BLaER1 treated with 17β-estradiol and CSF1 and Interleukin-3, amounts not matched to agents 10 nM and 100 nM (cell line): Measurements from ENCODE around the gene CPNE6.

Experiments used
- H3K27ac ChIP-seq, 11 experiments: shearing (Covaris generic); formaldehyde crosslinking; 2 replicates each; pipeline ENCODE4 v1.8.1; 2022
- H3K27me3 ChIP-seq, 11 experiments: shearing (Covaris generic); formaldehyde crosslinking; 2 replicates each; pipeline ENCODE4 v1.8.1; 2022
- H3K36me3 ChIP-seq, 11 experiments: shearing (Covaris generic); formaldehyde crosslinking; 2 replicates each; pipeline ENCODE4 v1.8.1; 2022
- H3K4me1 ChIP-seq, 10 experiments: shearing (Covaris generic); formaldehyde crosslinking; 2 replicates each; pipeline ENCODE4 v1.8.1; 2022
- H3K4me2 ChIP-seq, 11 experiments: shearing (Covaris generic); formaldehyde crosslinking; 2 replicates each; pipeline ENCODE4 v1.8.1; 2022
- H3K4me3 ChIP-seq, 10 experiments: shearing (Covaris generic); formaldehyde crosslinking; 2 replicates each; pipeline ENCODE4 v1.8.1; 2022
- H3K9ac ChIP-seq, 11 experiments: shearing (Covaris generic); formaldehyde crosslinking; 2 replicates each; pipeline ENCODE4 v1.8.1; 2022
- H3K9me3 ChIP-seq, 11 experiments: shearing (Covaris generic); formaldehyde crosslinking; replicated peaks in 1 of 11; 2 replicates each; pipeline ENCODE4 v1.8.1; 2022
- H4K20me1 ChIP-seq, 11 experiments: shearing (Covaris generic); formaldehyde crosslinking; 2 replicates each; pipeline ENCODE4 v1.8.1; 2022
- Cebpa-rat ChIP-seq, 11 experiments: shearing (Covaris generic); IDR thresholded peaks; 2 replicates each; pipeline ENCODE4 v1.8.1; 2022

CPNE6 gene

DNA sequence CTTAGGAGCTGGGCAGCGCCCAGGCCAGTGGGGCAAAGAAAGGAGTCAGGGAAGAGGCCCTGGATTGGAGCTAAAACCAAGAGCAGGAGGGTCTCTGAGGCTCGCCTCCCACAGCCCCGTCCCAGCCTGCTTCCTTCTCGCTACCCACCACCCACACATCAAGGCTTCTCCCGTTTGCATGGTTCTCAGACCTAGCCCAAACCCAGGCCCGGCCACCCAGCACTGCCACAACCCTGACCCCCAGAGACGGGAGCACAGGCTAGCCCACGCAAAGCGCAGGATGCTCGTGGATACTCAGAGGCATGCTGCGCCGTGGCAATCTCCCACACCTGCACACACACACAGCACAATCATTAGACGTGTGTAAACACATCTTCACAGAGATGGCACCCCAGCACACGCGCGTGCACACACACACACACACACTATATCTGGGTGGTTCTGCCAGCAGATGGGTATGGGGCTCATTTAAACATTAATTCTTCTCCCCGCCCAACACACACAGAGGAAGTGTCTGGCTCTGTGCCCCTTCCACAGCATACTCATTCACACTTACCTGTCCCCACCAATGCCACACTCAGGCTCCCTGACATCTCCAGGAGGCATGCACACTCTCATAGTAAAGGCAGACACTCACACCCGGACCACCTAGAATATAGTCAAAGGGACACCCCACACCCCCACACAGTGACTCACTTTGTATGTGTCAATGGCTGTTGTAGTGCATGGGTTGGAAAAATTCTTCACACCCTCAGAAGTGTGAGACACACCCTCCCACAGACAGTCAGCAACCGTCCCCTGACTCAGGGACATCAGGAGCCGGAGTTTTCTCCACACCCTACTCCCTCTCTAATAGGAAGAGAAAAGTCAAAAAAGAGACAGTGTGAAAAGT lies 18.5 kb upstream of the CPNE6 start:
- H4K20me1 ChIP-seq, result peaks cover 0 to 23% (median 0%) of the 10 kb centered on the region in 11 experiments; a peak in 8 of 22 replicates
- no peaks in the 10 kb centered on the region for H3K36me3 ChIP-seq
- no peak overlapping the region for H3K27ac ChIP-seq
- no peaks in the 10 kb centered on the region for H3K9me3 ChIP-seq
- no peak for TF ChIP-seq Cebpa-rat (IDR thresholded peaks at IDR 0.05)
- H3K4me2 ChIP-seq, result peak overlapping the region; percentile 96 to 100 (median 100)
- peak overlapping the region; percentile 68 to 79 (median 71) for H3K4me3 ChIP-seq
- H3K9ac ChIP-seq, result peak overlapping the region in 5 of 11 experiments; percentile 75 to 83 (median 81); a peak in 6 of 22 replicates
- peaks cover 36 to 53% (median 44%) of the 10 kb centered on the region in 10 experiments for H3K4me1 ChIP-seq
- peaks cover 4 to 28% (median 21%) of the 10 kb centered on the region in 11 experiments; a peak in 16 of 22 replicates for H3K27me3 ChIP-seq

DNA sequence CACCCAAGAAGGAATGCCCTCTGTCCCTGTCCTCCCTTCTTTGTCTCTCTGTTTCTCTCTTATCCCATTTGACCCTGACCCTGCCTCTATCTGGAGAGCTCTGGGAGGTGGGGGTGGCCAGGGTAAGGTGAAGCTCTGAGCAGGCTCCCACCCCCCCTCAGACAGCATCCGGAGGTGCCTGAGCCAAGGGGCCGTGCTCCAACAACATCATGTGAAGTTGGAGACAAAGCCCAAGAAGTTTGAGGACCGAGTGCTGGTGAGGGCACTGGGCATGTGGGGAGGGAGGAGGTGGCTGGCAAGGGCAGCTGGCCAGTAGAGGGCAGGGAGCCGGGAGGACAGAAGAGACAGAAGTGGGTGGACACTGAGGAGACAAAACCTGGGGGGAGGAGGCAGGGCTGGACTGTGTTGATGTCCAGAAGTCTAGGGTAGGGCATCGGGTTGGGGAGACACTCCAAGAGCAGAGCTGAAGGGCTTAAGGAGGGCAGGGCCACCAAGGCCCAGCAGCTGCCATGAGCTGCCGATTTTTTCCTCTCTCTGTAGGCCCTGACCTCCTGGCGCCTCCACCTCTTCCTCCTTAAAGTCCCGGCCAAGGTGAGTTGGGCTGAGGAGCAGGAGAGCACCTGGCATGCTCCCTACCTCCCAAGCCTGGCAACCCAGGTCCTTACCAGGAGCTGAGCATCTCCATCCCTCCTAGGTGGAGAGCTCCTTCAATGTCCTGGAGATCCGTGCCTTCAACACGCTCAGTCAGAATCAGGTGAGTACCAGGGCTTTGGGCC lies 17.6 kb upstream of the CPNE6 start:
- peak overlapping the region in 2 of 11 experiments; percentile 96 to 99; a peak in 2 of 22 replicates for H3K4me2 ChIP-seq
- no peaks in the 10 kb centered on the region for H3K9me3 ChIP-seq
- H3K27ac ChIP-seq, result no peak overlapping the region
- no peaks in the 10 kb centered on the region for H3K36me3 ChIP-seq
- H3K27me3 ChIP-seq, result peaks cover 4 to 28% (median 21%) of the 10 kb centered on the region in 11 experiments; a peak in 16 of 22 replicates
- TF ChIP-seq Cebpa-rat (IDR thresholded peaks at IDR 0.05), result no peak
- peaks cover 0 to 29% (median 0%) of the 10 kb centered on the region in 11 experiments; a peak in 8 of 22 replicates for H4K20me1 ChIP-seq
- H3K4me1 ChIP-seq, result peaks cover 29 to 45% (median 38%) of the 10 kb centered on the region in 10 experiments
- no peak overlapping the region for H3K9ac ChIP-seq
- H3K4me3 ChIP-seq, result no peak overlapping the region

DNA sequence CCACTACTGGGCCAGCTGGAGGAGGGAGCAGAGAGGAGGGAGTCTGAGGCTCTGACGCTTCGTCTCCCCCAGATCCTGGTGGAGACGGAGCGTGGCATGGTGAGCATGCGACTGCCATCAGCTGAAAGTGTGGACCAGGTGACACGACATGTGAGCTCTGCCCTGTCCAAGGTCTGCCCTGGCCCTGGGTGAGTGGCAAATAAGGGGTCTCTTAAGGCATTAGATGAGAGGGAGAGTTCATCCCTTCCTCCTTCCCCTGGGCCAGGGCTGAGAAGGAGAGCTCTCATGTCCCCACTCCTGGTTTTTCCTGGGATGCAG lies 17.1 kb upstream of the CPNE6 start:
- Histone ChIP-seq H3K9me3 (no peaks in the 10 kb centered on the region), H3K4me1 (peaks cover 25 to 39% (median 34%) of the 10 kb centered on the region in 10 experiments), H3K36me3 (no peaks in the 10 kb centered on the region), H3K4me3 (no peak overlapping the region), H3K9ac (no peak overlapping the region), H3K4me2 (no peak overlapping the region), H4K20me1 (peaks cover 0 to 33% (median 0%) of the 10 kb centered on the region in 11 experiments; a peak in 8 of 22 replicates), H3K27me3 (peaks cover 4 to 28% (median 21%) of the 10 kb centered on the region in 11 experiments; a peak in 16 of 22 replicates), H3K27ac (no peak overlapping the region)
- no peak for TF ChIP-seq Cebpa-rat (IDR thresholded peaks at IDR 0.05)

DNA sequence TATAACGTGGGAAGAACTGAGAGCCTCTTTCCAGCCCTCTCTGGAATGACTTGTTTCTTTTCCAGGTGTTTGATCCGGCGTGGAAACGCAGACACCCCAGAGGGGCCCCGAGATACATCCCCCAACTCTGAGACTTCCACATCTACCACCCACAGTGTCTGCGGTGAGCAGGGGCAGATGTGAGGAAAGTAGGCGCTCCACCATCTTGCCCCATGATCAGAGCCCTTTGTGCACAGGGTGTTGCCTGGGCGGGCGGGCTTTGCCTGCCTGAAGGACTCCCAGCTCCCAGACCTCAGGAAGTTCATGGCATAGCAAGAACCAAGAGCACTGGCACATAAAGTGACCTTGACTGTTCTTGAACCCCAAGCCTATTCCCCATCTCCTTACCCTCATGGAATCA lies 16.7 kb upstream of the CPNE6 start:
- Histone ChIP-seq H3K4me3 (no peak overlapping the region), H3K4me2 (no peak overlapping the region), H3K27ac (no peak overlapping the region), H3K4me1 (peaks cover 21 to 36% (median 31%) of the 10 kb centered on the region in 10 experiments), H3K9ac (no peak overlapping the region), H3K9me3 (no peaks in the 10 kb centered on the region), H3K36me3 (no peaks in the 10 kb centered on the region), H4K20me1 (peaks cover 0 to 33% (median 0%) of the 10 kb centered on the region in 11 experiments; a peak in 8 of 22 replicates), H3K27me3 (peaks cover 4 to 28% (median 21%) of the 10 kb centered on the region in 11 experiments; a peak in 16 of 22 replicates)
- no peak for TF ChIP-seq Cebpa-rat (IDR thresholded peaks at IDR 0.05)

DNA sequence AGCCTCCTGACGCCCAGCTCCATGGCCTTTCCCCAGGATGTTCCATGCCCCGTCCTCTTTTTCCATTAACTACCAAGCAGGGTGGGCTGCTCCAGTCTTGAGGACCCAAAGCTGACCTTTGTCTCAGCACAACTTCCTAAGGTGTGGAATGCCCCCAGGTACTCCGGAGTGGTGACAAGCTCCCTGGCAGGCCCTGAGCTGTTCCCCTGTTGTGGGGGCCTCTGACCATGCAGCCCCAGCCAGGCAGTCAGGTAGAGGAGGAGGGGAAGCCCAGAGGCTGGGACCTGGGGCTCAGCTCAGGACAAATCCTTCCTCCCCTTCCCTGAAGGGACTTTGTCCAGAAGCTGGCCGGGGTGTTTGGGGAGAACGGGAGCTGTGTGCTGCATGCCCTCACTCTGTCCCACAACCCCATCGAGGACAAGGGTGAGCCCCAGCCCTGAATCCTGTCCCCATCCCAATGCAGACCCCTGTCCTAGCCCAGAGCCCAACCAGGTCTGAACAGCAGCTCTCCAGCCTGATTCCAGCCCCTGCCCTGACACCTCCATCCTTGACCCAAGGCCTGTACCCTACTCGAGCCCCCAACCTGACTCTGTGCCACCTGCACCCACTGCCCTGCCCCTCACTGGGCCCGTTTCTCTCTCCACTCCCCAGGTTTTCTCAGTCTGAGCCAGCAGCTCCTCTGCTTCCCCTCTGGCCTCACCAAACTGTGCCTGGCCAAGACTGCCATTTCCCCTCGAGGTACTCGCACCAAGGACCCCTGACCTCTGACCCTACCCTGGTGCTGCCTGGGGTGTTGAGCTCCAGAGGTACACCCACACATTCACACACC lies 15.2 kb upstream of the CPNE6 start:
- Histone ChIP-seq H3K36me3 (no peaks in the 10 kb centered on the region), H3K27ac (no peak overlapping the region), H3K4me1 (peaks cover 12 to 28% (median 22%) of the 10 kb centered on the region in 10 experiments), H3K27me3 (peaks cover 4 to 28% (median 21%) of the 10 kb centered on the region in 11 experiments; a peak in 16 of 22 replicates), H3K9me3 (no peaks in the 10 kb centered on the region), H3K4me2 (peak overlapping the region in 3 of 11 experiments; percentile 5 to 16 (median 12); a peak in 3 of 22 replicates), H4K20me1 (peaks cover 0 to 33% (median 0%) of the 10 kb centered on the region in 11 experiments; a peak in 8 of 22 replicates), H3K9ac (peak overlapping the region in 1 of 11 experiments; percentile 13; a peak in 1 of 22 replicates), H3K4me3 (no peak overlapping the region)
- TF ChIP-seq Cebpa-rat (IDR thresholded peaks at IDR 0.05), result no peak

DNA sequence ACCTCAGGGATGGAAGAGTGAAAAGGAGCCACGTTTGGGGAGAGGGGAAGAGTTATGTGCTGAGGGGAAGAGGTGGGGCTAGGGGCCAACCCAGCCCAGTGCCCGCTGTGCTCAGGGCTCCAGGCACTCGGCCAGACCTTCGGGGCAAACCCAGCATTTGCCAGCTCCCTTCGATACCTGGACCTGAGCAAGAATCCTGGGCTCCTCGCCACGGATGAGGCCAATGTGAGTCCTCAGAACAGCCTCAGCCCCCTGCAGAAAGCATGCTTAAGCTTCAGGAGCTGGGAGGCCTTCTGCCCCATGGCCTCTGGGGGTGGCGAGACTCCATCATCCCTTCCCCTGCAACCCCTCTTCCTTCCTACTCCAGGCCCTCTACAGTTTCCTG lies 14.6 kb upstream of the CPNE6 start:
- Histone ChIP-seq H3K4me3 (no peak overlapping the region), H3K27me3 (peaks cover 4 to 28% (median 21%) of the 10 kb centered on the region in 11 experiments; a peak in 16 of 22 replicates), H4K20me1 (peaks cover 0 to 33% (median 0%) of the 10 kb centered on the region in 11 experiments; a peak in 8 of 22 replicates), H3K36me3 (no peaks in the 10 kb centered on the region), H3K9ac (peak overlapping the region in 2 of 11 experiments; percentile 11 to 13; a peak in 2 of 22 replicates), H3K27ac (no peak overlapping the region), H3K4me1 (peaks cover 7 to 22% (median 16%) of the 10 kb centered on the region in 10 experiments; a peak in 19 of 20 replicates), H3K9me3 (no peaks in the 10 kb centered on the region), H3K4me2 (peak overlapping the region in 5 of 11 experiments; percentile 5 to 36 (median 16); a peak in 4 of 22 replicates)
- TF ChIP-seq Cebpa-rat (IDR thresholded peaks at IDR 0.05), result no peak

DNA sequence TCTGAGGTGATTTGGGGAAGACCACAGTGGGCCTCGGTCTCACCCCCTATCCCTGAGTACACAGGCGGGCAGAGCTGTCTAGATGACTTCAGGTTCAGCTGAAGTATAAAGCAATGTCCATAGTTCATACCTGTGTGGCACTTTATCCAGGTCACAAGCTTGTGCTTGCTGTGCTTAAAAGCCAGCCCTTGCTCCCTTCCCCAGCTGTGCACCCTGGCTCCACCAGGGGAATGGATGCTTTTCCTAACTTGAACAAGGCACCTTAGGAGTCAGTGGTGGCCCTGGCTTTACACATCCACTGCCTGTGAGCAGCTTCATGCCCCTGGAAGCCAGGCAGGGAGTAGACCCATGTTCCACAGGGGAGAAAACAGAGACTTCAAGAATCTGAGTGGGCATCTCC lies 14.1 kb upstream of the CPNE6 start:
- H3K4me3 ChIP-seq, result no peak overlapping the region
- H3K27ac ChIP-seq, result no peak overlapping the region
- no peak for TF ChIP-seq Cebpa-rat (IDR thresholded peaks at IDR 0.05)

DNA sequence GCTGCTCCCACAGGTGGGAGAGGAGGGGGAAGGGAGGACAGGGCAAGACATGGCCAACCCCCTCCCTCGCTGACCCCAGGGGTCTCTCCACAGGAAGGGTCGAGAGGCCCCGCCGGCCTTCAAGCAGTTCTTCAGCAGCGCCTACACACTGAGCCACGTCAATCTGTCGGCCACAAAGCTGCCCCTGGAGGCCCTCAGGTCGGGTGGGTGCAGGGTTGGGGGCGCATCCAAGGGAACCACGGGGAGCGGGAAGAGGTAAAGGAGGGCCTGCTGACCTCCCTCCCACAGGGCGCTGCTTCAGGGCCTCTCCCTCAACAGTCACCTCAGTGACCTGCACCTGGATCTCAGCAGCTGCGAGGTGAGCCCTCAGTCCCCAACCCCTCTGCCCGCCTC lies 13.5 kb upstream of the CPNE6 start:
- H3K9me3 ChIP-seq, result no peaks in the 10 kb centered on the region
- no peak for TF ChIP-seq Cebpa-rat (IDR thresholded peaks at IDR 0.05)
- no peaks in the 10 kb centered on the region for H3K36me3 ChIP-seq
- H4K20me1 ChIP-seq, result peaks cover 0 to 29% (median 0%) of the 10 kb centered on the region in 11 experiments; a peak in 7 of 22 replicates
- no peak overlapping the region for H3K4me3 ChIP-seq
- peaks cover 2 to 12% (median 8%) of the 10 kb centered on the region in 10 experiments; a peak in 16 of 20 replicates for H3K4me1 ChIP-seq
- H3K9ac ChIP-seq, result 0 out of 22 replicates have a peak overlapping the region, but pooled peaks of 1 of the 11 experiments have one; percentile 5
- no peak overlapping the region for H3K27ac ChIP-seq
- H3K27me3 ChIP-seq, result peaks cover 3 to 19% (median 12%) of the 10 kb centered on the region in 11 experiments; a peak in 16 of 22 replicates
- no peak overlapping the region for H3K4me2 ChIP-seq

More for the DNA sequence above, 14.1 kb upstream of the CPNE6 start:
- Histone ChIP-seq H3K36me3 (no peaks in the 10 kb centered on the region), H3K9ac (peak overlapping the region in 1 of 11 experiments; percentile 11; a peak in 1 of 22 replicates), H3K4me2 (peak overlapping the region in 4 of 11 experiments; percentile 5 to 18 (median 14); a peak in 3 of 22 replicates), H4K20me1 (peaks cover 0 to 33% (median 0%) of the 10 kb centered on the region in 11 experiments; a peak in 8 of 22 replicates), H3K4me1 (peaks cover 7 to 18% (median 13%) of the 10 kb centered on the region in 10 experiments; a peak in 19 of 20 replicates), H3K27me3 (peaks cover 4 to 25% (median 18%) of the 10 kb centered on the region in 11 experiments; a peak in 16 of 22 replicates), H3K9me3 (no peaks in the 10 kb centered on the region)
